Measurements from ENCODE around the gene LHFPL2.
A peak's percentile ranks its signal among the peaks of the same experiment; 100 is the strongest.
"Not testable (repeated sequence)": the region's sequence is repeated elsewhere in the genome, so short reads cannot be mapped to it uniquely, and the experiment has no call there.

LHFPL2 gene

DNA sequence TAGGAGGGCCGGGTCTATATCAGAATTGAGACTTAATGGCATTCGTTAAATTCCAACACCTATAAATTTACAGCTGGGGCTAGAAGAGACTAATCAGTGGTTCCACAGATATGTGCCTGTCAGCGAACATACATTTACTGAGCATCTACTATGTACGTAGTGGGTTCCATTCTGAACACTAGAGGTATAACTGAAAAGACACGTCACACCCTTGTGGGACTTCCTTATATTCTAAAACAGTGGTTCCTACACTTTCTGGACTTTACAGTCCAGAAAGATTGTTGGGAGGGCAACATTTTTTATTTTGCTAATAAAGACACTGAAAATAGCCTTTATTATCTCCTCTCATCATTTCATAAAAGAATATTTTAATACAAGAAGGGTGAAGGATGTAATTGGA is 147.7 kb downstream of the LHFPL2 start:
- DNase-seq (ENCODE audit: low spot score), result no peak

DNA sequence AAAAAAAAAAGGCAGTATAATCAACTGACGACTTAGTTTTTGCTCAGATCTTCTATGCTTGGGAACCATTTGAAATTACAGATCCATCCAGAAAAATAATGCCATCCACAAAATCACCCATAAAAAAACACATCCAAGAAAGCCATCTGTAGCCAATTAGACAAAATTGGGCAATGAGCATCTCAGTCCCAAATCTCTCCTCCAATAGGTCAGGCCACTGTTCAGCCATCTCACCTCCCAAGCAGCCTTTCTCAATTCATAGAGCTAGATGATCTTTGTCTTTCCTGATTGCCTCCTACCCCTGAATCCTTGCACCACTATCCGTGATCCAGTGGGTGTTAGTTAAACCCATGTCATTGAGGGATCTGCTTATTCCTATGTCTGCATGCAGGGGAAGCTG is 148.5 kb downstream of the LHFPL2 start:
- no peak for DNase-seq (ENCODE audit: low spot score)

DNA sequence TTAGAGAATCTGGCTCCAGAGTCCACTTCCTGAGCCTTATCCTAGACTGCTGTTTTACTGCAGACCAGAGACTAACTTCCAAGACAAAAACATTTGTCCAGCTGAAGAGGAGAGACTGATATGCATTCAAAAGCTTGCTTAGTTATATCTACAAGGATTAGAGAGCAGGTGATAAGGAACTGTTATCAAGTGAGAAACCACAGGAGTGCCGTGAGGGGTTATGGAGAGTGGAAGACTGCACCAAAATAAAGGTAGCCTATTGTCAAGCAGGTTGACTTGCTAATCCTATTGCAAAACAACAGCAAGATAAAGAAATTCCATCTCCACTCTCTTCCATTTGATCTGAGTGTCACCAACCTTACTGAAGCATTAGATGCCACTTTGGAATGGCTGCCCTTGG is 149.1 kb downstream of the LHFPL2 start:
- DNase-seq (ENCODE audit: low spot score), result no peak

DNA sequence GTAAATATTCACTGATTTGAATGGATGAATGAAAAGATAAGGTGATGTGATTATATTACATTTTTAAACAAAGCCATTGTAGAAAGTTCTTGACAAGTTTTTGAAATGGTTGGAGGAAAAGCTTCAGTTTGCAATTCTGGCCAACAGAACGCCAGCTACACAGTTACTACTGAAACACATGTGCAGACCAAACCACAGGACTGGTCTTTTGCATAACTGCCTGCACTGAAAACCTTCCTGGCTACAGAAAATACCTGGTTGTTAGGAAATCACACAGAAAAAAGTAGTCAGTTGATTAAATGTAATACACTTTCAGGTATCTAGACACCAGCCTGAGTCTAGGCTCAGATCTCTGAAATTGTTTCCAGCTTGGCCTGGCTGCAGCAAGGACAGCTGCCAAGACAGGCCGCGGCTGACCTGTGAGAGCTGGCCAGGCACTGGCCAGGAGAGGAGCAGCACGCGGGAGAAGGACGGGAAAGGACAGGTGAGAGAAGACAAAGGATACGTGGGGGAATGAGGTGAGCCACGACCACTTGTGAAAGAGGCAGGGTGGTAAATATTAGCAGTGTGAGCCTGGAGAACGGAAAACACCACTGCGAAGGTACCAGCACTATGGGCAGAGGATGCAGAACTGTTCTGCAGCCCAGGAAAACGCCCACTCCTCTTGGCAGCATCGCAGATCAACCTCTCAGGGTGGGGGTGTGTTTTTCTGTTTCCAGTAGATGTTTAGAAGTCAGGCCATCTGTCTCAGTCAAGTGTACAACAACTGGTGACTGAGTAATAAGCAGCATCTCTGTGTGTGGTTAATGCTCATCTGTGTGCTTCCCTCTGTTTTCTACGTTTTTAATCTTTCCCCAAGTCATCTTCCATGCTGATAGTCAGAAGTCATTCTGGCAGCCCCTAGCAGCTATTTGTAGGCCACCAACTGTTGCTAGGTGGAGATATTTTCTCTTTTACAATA is 150.7 kb downstream of the LHFPL2 start:
- no peak for DNase-seq (ENCODE audit: low spot score)

DNA sequence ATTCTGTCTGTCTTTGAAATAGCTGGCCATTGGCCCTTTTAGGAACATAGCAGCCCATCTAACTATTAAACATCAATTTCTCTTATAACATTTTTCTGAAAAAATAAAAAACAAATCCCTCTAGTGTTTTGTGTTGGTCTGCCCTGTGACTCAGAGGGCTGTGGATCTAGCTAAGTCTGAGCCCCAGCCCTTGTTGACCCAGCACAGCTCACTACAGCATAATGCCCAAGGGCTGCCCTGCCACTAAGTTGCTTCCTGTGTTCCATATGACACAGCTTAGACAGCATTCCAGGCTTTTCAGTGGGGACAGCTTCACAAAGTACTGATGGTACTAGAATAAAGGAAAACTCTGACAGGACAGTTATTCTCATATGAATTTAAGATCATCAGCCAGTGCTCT is 152.2 kb downstream of the LHFPL2 start:
- DNase-seq (ENCODE audit: low spot score), result no peak

DNA sequence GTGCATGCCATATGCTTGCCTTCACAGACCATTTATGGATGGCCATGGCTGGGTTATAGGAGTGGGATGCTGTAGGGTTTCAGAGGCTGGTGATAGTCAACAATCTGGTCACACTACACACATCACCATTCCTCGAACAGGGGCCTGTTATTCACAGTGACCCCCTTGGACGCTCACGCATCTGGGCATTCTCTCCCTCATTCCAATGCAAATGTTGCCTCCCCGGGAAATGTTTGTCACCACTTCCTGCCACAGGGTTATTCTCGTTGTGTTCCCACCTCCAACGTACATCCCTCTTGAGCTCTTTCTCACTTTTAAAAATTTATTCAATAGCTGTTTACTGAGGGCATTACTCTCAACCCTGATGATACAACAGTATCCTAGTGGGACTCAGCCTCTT is 152.8 kb downstream of the LHFPL2 start:
- no peak for DNase-seq (ENCODE audit: low spot score)

DNA sequence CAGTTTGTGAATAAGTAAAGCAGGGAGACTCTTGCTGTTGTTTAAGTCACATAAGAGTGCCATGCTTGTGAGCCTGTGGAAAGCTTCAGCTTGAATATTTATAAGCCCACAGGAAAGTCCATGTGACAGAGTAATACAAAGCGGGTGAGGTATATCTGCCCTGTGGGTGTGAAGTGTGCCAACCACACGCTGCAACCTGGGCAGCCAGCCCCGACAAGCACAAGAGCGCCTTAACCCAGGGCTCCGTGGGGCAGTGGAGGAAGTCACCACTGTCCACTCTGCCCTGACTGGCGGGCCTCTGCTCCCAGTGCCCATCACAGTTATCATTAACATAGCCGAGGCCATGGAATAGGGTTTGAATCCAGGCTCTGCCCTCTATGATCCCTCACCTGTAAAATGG is 155.9 kb downstream of the LHFPL2 start:
- DNase-seq (ENCODE audit: low spot score), result no peak

DNA sequence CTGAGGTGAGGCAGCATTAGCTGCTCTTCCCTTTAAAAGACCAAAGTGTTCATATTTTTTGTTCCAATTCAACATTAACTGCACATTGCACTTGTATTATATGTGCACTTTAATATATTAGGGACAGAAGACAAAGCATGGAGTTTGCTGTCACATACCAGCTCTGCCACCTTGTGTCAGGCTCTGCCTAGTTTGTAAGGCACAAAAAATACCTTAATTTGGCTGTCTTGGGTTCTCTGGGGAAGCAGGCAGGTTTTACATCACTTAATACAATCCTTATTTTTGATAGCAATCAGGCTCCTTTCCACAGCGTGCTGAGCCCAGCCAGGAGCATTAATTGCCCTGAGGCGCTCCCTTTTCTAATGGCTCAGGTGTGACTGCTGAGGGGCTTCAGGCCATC is 156.3 kb downstream of the LHFPL2 start:
- DNase-seq (ENCODE audit: low spot score), result no peak

DNA sequence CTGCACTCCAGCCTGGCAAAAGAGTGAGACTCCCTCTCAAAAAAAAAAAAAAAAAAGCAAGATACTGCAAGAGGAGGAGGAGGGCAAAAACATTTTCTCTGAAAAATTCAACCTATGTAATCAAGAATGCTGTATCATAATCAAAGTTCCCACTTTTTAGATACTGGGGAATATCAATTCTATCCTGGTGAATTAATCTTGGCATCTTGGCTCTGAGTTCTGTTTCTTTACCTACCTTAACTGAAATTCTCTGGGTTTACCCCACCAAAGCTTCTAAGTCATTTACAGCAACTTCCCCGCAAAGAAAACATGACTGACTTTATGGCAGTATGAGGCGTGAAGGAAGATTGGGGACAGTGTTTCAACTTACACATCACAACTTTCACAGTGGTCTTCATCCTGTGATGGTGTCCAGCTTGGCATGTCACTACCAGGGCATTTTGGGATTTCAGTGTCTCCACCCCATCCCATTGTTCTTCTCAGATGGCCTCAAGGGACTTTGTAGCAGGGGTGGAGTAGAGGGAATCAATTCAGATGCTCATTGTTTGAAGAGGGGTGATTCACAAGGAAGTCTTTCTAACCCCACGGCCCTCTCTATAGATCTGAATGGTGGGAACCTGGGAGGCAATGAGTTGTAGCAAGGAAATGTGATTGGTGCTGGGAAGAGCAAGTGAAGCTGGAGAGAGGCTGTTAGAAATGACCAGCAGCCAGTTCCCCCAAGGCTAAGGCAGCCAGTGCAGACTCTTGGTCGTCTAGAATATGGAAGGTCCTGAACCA is 157.7 kb downstream of the LHFPL2 start:
- no peak for DNase-seq (ENCODE audit: low spot score)

DNA sequence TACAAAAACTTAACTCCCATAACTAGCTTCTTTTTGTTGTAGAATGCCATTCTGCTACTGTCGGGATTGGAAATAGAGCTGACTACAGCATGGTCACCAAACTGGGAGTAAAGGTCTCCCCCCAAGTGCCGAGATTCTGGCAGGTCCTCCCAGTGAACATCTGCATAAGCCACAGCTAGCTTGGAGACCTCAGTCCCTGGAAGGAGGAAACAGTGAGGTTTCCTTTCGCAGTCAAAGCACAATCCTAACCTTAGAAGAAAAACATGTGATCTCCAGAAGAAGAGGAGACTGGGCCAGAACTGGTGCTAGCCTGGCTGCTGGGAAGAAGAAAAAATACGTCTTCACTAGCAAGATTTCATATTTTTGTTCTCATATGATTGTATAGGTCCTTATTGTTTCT is 160.7 kb downstream of the LHFPL2 start:
- no peak for DNase-seq (ENCODE audit: low spot score)

DNA sequence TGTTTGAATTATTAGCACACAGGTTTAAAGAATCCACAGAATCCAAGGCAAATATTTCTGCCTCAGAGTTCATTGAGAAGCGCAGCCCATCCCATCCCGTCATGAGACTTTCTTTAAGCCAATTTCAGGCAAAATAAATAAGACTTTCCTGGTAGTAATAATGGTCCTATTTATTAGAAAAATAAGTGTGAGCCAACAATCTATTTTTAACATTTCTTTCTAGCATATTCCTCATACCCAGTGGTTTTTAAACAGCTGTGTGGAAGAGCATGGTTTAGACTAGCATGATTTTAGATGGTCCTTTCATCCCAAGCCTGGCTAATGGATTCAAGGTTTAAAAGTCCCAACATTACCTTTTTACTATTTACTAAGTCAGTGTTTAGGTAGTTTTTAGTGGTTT is 162.4 kb downstream of the LHFPL2 start:
- DNase-seq (ENCODE audit: low spot score), result no peak

DNA sequence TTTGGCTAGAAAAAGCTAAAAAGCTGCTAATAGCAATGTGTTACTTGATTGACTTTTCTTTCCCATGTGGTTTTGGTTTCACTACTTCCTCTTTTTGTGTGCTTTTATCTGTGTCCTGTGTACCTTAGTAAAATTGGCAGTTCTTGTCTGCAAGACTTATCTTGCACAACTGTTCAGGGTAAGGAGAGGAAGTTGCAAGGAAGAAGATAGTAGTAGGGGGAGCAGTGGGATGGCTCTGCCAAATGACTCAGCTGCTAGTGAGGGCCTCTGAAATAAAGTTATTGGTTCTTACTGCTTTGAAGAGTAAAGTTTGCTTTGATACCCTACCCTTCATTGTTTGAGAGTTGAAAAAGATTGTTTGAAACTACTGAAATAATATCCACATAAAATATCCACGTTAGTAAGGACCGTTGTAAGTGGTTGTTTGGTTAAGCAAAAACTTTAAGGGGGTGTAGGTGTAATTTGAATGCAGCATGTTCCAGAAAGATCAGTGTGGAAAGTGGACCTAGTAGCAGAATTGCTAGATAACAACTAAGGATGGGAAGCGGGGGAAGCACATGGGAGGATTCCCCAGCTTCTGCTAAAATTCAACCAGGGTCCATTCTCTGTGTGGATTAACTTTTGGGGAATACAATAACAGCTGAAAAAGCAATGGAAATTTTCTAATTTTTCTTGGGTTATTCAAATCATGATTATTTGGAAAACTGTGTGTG is 164.6 kb downstream of the LHFPL2 start:
- no peak for DNase-seq (ENCODE audit: low spot score)

DNA sequence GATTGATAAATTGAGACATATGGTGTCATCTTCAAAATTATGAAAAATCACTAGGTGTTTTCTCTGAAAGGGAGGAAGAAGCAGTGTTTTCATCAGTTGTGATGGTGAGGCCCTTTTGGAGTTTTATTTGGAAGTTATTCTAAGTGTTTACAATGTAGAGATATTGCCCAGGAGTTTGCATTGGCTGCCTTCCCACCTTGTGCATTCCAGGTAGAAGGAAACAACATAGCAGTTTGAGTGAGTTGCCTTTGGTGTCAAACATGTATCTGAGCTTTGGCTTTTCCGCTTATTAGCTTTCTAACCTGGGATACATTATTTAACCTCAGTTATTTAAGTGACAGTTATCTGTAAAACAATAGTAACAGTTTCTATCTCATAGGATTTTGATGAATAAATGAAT is 165.6 kb downstream of the LHFPL2 start:
- no peak for DNase-seq (ENCODE audit: low spot score)

DNA sequence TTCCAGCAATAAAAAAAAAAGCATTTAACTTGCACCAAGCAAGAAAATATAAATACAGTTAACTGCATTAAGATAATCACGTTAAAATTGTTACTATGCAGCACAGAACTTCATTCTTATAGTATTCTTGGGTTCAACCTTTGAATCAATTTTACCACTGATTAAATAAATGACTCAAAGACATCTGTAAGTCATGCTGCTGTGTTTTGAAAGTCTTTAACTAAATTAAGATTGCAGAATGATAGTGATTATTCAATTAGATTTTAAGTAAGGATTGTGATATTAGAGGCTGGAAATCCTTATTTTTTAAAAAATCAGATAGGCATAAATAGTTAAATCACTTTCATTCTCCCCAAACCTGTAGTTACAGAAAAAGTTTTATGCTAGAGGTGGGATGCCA is 171.8 kb downstream of the LHFPL2 start:
- no peak for DNase-seq (ENCODE audit: low spot score)

DNA sequence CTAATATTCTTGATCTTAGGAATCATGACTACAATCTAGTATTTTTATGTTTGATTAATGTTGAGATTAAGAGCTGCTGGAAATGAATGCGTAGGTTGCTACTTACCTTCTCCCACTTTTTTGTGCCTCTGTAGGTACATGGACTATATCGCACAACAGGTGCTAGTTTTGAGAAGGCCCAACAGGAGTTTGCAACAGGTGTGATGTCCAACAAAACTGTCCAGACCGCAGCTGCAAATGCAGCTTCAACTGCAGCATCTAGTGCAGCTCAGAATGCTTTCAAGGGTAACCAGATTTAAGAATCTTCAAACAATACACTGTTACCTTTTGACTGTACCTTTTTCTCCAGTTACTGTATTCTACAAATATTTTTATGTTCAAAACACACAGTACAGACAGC is 173.2 kb downstream of the LHFPL2 start:
- no peak for DNase-seq (ENCODE audit: low spot score)

DNA sequence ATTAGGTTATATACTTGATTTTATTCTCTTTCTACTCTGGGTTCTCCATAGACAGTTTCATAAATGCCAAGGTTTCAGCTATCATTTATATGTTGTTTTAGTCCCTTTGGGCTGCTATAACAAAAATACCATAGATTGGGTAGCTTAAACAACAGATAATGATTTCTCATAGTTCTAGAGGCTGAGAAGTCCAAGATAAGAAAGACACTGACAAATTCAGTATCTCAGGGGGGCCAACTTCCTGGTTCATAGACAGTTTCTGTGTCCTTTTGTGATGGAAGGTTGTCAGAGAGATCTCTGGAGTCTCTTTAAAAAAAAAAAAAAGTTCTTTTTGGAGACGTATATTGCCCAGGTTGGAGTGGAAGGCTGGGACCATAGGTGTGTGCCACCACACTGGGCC is 174.8 kb downstream of the LHFPL2 start:
- DNase-seq (ENCODE audit: low spot score), result no peak

DNA sequence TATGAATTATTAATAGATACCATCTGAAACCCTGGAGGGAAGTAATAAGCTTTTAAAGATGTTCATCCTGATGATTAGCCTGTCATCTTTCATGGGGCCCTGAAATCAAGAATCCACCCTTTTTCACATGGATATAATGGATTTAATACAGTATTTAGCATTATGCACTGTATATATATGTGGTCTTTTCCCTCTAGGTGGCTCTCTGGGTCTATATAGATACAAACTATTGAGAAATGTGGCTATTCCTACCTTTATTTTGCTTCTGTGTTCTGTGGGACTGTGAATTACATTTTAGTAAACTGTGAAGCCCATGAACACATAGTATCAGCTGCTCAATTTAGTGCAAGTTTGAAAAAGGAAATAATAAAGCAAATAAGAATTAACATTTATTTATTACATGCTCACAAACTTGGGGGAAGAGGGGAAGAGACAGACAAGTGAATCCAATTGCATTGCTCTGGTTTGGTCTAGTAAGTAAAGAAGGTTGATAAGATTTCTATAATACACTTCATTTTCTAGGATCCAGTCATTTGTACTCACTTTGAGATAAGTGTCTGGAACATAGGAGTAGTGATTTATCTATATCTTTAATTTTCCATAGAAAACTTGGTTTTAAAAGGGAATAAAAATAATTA is 176.0 kb downstream of the LHFPL2 start:
- DNase-seq (ENCODE audit: low spot score), result no peak

DNA sequence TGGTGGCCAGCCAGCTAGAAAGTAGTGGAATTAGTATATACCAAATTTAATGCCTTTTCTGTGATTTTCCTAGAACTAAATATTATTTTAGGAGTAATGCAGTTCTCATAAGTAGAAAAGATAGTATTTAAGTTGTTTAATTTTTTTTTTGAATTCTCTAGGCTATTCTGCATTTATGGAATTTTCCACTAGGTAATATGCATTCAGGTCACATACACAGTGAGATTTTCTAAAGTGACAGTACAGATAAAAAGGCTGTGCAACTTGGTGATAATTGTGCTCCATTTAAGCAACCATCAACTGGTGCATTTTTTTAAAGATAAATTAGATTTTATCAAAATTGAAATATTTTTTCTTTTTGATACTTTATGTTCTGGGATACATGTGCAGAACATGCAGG is 176.7 kb downstream of the LHFPL2 start:
- no peak for DNase-seq (ENCODE audit: low spot score)

DNA sequence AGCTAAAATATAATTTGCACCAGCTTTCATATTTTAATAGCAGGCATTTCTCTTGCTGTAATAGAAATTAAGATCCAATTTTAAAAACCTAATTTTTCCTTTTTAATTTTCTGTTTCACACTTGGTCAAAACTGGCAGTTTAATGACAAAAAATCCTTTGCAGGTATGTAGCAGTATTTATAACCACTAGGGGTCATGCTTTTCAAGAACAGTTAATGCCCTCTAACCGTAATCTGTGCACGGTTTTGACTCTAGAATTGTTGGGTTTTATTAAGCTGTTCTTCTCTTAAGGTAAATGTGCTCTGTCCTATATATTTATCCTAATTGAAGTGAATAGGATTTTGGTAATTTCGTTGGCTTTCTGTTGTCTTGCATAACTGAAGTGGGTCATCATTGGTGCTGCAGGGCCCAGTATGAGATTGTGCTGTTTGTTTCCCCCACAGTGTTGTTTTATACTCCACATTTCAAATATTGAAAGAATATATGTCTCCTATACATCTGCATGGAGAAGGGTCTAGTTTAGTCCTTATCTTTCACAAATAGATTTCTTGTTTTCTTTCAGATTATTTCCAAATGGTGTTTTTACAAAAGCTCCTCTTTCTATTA is 180.7 kb downstream of the LHFPL2 start:
- DNase-seq (ENCODE audit: low spot score), result peak; percentile 47

DNA sequence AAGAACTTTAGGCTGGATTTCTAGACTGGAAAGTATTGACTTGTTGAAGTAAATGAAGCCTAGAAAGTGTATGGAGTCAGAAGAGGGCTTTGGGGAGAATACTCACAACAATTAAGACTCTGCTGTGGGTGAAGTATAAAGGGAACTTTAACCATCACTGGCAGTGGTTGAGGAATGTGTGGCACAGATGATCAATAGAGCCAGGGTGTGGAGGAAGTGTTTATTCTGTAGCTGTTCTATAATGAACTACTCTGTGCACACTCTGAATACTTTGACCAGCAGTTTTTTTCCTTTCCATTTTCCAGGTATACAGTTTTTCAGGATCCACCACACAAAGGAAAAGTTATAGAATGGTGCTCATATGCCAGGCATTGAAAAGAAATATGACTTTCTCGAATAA is 181.4 kb downstream of the LHFPL2 start:
- DNase-seq (ENCODE audit: low spot score), result no peak

DNA sequence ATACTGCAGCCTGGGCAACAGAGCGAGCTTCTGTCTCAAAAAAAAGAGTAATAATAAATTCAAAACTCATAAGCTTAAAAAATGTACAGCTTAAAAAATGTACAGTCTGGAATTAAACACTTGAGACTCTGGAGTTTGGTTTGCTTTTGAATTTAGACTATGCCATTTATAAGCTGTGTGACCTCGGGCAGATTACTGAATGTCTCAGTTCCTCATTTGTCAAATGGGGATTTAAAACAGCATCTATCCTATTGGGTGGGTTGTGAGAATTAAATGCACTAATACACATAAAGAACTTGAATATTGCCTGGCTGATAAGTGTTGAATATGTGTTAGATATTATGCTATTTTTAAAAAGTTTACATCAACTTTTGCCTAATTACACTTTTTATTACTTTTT is 189.7 kb downstream of the LHFPL2 start:
- no peak for DNase-seq (ENCODE audit: low spot score)

DNA sequence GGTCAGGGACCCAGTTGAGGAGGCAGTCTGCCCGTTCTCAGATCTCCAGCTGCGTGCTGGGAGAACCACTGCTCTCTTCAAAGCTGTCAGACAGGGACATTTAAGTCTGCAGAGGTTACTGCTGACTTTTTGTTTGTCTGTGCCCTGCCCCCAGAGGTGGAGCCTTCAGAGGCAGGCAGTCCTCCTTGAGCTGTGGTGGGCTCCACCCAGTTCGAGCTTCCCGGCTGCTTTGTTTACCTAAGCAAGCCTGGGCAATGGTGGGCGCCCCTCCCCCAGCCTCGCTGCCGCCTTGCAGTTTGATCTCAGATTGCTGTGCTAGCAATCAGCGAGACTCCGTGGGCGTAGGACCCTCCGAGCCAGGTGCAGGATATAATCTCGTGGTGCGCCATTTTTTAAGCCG is 191.1 kb downstream of the LHFPL2 start:
- DNase-seq (ENCODE audit: low spot score), result not testable (repeated sequence)
